Activated effector memory CD4-positive, alpha-beta T cell treated with anti-CD3 and anti-CD28 coated beads, Interleukin-2, amount 50 U/mL, for 16 hours (primary cell): ENCODE measurements around the gene MMEL1.
"Not testable (repeated sequence)": the region's sequence is repeated elsewhere in the genome, so short reads cannot be mapped to it uniquely, and the experiment has no call there.

Source experiments
- DNase-seq: peaks from one replicate; pipeline ENCODE4 v3.0.0-alpha.2; 2020

MMEL1 gene

GRCh38 chr1:2588661-2589430, 44.0 kb downstream of the MMEL1 start:
- DNase-seq, result no peak

- DNase-seq, result no peak
Observed at GRCh38 chr1:2587860-2588571, 44.8 kb downstream of the MMEL1 start.

GRCh38 chr1:2587071-2587859, 45.6 kb downstream of the MMEL1 start:
- no peak for DNase-seq

- DNase-seq, result peak; percentile 99
Observed at GRCh38 chr1:2586154-2587070, 46.4 kb downstream of the MMEL1 start, which contains the start of gene PRXL2B. PRXL2B (plus strand) TSS chr1:2586777; CDS start chr1:2586886, 109 bp downstream.

GRCh38 chr1:2585318-2586092, 47.3 kb downstream of the MMEL1 start:
- peak; percentile 85 for DNase-seq

GRCh38 chr1:2584686-2585317, 48.0 kb downstream of the MMEL1 start:
- no peak for DNase-seq

- DNase-seq, result peak; percentile 77
Observed at GRCh38 chr1:2583871-2584351, 48.9 kb downstream of the MMEL1 start.

- no peak for DNase-seq
Observed at GRCh38 chr1:2583331-2583791, 49.5 kb downstream of the MMEL1 start.

GRCh38 chr1:2582391-2582790, 50.4 kb downstream of the MMEL1 start:
- no peak for DNase-seq

GRCh38 chr1:2580691-2581090, 52.1 kb downstream of the MMEL1 start:
- DNase-seq, result no peak

GRCh38 chr1:2578758-2579118, 54.1 kb downstream of the MMEL1 start:
- no peak for DNase-seq

GRCh38 chr1:2577565-2578075, 55.2 kb downstream of the MMEL1 start:
- DNase-seq, result peak; percentile 81

- DNase-seq, result no peak
Observed at GRCh38 chr1:2575801-2576663, 56.8 kb downstream of the MMEL1 start.

GRCh38 chr1:2574350-2574749, 58.5 kb downstream of the MMEL1 start:
- DNase-seq, result no peak

GRCh38 chr1:2573250-2573920, 59.4 kb downstream of the MMEL1 start:
- DNase-seq, result no peak

- DNase-seq, result no peak
Observed at GRCh38 chr1:2571348-2571747, 61.5 kb downstream of the MMEL1 start.

GRCh38 chr1:2570332-2570731, 62.5 kb downstream of the MMEL1 start:
- no peak for DNase-seq

GRCh38 chr1:2569703-2570102, 63.1 kb downstream of the MMEL1 start:
- not testable (repeated sequence) for DNase-seq

GRCh38 chr1:2569060-2569459, 63.8 kb downstream of the MMEL1 start:
- DNase-seq, result no peak
